HG02763 (cell line): ENCODE data around the gene SFSWAP.

Source experiments
- ATAC-seq: cut with Tn5 transposase; IDR thresholded peaks from one replicate; pipeline ENCODE4 v1.9.1; 2021; ENCODE audit warnings: mild to moderate bottlenecking, moderate library complexity; ENCODE audit not compliant: unreplicated experiment

SFSWAP gene

DNA sequence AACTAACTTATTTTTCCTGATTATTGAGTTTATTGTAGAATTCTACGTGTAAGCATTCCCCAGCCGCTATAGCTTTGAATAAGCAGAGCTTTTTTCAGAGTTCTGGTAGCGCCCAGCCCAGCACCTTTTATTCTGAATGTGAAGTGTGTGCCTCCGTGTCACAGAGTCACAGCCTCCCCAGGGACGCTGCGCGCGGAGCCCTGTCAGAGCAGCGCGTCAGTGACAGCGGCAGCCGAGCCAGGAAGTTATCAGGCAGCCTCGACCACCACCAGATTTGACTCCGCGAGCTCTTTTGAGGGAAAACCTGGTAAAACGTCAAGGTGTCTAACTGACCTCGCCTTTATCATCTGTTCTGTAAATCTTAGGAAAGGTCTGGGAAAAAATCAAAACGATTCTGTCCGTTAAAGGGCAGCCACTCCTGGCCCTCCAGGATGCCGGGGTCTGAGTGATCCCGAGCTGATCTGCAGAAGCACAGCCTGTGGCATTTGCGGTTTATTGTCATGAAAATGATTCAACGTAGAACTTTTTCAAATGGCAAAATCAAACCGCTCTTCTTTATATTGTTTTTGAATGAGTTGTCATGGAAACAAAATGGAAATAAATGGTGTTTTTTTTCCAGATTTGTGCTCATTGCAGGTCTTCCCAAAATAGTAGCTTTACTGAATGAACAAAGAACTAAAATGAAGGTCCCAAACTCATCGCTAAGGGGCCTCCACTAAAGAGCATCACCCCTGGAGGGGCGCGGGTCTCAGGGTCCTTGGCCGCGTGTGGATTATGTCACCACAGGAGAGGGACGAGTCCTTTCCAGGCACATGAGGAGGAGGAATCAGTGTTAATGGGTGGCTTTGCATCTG, 74.2 kb downstream of the SFSWAP start:
- no peak for ATAC-seq

DNA sequence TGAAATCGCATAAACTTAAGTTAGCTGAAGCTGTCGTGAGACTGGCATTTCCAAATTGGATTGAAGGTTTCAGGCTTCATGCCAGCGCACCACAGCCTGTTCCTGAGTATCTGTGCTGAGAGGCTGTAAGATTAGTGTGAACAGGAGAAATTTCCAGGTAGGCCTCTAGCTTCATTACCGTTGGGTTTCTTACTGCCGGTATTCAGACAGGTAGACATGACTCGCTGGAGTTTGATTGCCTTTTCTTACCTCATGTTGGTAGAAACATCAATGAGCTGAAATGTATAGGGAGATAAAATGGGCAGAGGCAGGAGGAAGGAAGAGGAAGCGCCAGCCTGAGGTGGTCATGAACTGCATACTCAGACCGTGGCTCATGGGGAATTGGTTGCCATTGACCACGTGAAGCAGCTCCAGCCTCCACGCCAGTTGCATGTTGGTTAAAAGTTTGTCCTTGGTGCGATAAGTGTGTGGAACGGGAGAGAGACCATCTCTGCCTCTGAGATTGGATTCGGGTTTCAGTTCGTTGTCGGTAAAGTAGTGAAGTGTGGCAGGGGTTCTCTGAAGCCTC, 75.0 kb downstream of the SFSWAP start:
- no peak for ATAC-seq

DNA sequence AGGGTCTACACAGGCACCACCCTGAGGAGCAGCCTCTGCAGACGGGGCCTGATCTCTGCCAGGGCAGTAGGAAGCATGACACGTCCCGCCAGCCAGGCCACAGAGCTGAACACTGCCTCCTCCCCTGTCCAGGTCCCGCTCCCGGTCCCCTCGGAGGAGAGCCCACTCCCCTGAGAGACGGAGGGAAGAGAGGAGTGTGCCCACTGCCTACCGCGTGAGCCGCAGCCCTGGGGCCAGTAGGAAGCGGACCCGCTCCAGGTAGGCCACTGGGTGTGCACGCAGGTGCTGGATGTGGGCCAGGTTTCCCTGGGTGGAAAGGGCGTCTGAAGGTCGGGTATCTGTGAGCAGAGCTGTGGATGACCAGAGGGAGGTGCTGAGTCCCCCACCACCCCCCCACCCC, 75.4 kb downstream of the SFSWAP start:
- no peak for ATAC-seq

GRCh38 chr12:131787143-131787660, 76.3 kb downstream of the SFSWAP start:
- ATAC-seq: no peak

GRCh38 chr12:131788070-131788469, 77.2 kb downstream of the SFSWAP start:
- ATAC-seq: no peak

- ATAC-seq: no peak
Measured at GRCh38 chr12:131789638-131790037, 78.7 kb downstream of the SFSWAP start.

GRCh38 chr12:131793243-131794022, 82.5 kb downstream of the SFSWAP start:
- ATAC-seq: no peak

- ATAC-seq: no peak
Measured at GRCh38 chr12:131794061-131794460, 83.2 kb downstream of the SFSWAP start.

DNA sequence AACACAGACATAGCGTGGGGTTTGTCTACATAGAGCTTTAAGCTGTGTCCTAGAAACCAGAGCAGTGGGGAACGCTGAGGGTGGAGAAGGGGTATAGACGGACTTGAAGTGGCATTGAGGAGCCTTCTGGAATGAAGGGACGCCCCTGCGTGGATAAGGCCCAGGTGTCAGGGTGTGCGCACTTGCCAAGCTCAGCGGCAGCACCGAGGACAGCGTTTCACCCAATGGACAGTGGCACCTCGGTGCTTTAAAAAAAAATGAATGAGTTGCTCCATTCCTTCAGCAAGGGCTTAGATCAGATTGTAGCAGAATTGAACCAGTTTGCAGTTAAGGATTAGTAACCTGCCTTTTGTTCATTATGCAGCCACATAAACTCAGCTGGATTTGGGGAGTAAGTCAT, 83.7 kb downstream of the SFSWAP start:
- no peak for ATAC-seq

GRCh38 chr12:131795064-131795463, 84.2 kb downstream of the SFSWAP start:
- ATAC-seq: no peak

GRCh38 chr12:131795690-131796410, 85.0 kb downstream of the SFSWAP start:
- no peak for ATAC-seq

- ATAC-seq: no peak
Measured at GRCh38 chr12:131796411-131796736, 85.5 kb downstream of the SFSWAP start.

- ATAC-seq: no peak
Measured at GRCh38 chr12:131796754-131797587, 86.1 kb downstream of the SFSWAP start.

DNA sequence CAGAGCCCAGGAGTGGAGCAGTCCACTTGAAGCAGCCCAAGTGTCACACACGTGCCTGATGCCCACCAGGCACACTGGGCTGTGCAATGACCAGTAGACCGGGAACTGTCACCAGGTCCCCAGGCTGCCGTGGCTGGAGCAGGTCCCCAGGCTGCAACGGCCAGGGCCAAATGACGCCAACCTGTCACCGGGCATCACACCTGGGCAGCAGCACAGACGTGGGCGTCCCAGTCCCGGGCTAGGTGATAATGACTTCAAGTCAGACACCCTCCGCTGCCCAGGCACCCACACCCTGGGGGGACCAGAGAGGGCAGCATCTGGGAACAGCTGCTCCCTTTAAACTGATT, 86.7 kb downstream of the SFSWAP start:
- no peak for ATAC-seq

- no peak for ATAC-seq
Measured at GRCh38 chr12:131799195-131799594, 88.3 kb downstream of the SFSWAP start.

DNA sequence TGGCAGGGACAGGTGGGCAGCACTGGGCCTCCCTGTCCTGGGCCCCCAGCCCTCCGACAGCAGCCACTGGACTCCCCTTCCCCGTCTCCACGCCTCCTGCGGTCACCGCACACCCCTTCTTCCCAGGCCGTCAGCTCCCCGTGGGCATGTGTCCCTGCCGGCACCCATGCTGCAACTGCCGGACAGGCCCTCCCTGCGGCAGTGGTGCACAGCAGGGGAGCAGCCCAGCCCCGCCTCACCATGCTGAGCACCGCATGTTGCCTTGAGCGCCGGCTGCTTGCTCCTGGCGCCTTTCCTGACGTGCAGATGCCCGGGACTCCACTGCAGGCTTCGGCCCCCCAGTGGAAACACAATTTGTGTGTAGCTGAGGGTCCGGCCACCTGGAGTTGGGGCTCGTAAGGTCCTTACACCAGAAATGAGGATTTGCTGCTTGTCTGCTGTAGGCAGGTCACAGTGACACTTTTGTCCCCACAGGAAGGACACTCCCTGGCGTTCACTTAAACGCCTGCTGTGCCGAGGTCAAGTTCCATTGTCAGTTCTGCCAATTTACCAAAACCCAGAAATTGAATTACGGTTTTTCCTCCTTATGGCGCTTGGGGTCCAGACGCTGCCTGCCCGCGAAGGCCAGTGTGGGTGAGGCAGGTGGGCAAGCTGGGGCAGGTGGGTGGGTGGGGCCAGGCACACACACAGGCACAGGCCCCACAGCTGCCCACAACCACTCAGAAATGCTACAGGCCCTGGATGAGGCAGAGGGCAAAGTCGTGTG, 89.1 kb downstream of the SFSWAP start:
- no peak for ATAC-seq

DNA sequence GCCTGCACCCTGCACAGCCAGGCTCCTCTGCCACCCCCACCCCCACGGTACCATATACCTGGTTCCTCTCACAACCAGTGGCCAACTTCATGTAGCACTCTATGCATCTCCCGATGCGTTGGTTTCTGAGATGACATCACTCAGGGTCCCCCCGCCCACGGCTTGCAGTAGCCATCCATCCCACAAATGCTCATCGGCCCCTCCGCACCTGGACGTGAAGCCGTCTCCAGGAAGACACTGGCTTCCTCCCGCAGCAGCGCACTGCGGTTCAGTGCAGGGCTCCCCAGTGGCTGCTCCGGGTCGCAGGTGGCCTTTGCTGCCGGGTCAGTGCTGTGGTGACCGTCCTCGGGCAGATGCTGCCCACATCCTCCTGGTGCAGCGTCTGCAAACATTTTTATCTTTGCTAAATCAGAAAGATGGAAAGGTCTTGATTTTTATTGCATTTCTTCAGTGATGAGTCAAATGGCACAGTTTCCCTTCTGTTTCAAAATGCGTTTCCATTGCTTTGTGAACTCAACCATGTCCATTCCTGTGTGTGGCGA, 89.8 kb downstream of the SFSWAP start:
- ATAC-seq: no peak

DNA sequence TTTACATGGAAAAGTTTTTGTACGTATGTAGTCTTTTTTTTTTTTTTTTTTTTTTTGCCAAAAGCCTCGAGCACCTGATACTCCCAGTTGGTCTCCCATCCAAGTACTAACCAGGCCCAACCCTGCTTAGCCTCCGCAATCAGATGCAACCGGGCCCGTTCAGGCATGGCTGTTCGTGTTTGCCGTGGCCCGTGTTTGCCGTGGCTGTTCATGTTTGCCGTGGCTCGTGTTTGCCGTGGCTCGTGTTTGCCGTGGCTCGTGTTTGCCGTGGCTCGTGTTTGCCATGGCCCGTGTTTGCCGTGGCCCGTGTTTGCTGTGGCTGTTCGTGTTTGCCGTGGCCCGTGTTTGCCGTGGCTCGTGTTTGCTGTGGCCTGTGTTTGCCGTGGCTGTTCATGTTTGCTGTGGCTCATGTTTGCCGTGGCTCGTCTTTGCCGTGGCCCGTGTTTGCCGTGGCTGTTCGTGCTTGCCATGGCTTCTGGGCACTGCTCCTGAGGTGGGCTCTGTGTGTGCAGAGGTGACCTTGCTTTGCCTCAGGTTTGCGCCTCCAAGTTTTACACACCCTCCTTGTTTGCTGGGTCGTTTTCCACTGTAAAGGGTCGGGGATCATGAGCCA, 90.5 kb downstream of the SFSWAP start:
- no peak for ATAC-seq

DNA sequence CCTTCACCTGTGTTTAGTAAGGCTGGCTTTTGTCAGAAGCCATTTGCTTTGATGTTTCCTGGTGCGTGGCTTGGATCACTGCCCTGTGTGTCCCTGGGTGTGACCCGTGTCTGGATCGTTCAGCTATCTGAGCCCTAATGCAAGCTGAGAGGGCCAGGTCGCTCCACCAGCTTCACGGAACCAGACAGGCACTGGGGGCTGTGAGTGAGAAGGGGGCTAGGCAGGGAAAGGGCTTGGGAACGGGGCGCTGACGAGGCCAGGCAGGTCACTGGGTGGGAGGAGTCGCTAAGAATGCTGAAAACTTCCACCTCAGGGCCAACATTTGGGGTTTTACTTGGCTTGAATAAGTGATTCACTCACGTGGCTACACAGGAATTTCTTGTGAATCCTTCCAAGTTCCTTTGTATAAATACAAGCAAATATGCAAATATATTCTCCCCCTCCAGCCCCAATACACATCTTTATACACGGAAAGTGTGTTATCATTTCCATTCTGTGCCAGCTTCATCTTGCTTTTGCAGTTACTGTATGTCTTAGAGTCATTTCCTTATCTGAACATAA, 93.2 kb downstream of the SFSWAP start:
- no peak for ATAC-seq
